HG03045 (cell line): ENCODE data around the gene SYNM.

Experiments used
- ATAC-seq: cut with Tn5 transposase; IDR thresholded peaks from one replicate; pipeline ENCODE4 v1.9.1; 2021; ENCODE audit warnings: mild to moderate bottlenecking, moderate library complexity; ENCODE audit not compliant: unreplicated experiment

Gene SYNM

DNA sequence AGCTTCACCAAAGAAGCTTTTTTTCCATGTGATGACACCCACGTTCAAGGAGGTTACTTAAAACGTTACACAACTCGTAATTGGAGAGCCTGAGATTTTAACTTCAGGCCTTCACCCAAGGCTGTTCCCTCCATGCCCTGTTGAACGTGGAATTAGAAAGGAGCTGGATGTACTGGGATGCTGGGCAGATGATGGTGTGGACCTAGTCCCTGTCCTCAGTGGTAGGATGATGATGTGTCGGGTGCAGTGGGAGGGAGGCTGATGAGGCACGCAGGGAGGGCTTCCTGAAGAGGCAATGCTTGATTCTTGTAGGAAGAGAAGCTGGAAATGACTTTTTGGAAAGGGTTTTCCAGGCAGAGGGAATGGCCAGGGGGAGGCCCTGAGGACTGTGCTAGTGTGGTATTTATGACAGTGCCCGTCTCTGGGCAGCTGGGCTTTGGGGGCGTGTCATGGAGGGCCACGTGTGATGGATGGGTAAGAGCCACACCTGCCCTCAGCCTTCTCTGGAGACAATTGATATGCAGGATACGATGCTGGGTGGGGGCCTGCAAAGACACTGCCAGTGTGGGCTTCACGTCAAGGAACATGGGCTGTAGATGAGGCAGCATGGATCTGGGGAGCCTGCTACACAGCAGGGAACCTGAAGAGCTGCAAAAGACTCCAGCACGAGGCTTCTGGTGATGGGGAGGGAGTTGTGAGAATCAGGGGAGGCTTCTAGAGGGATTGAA is 15.3 kb downstream of the SYNM start:
- ATAC-seq, result no peak

DNA sequence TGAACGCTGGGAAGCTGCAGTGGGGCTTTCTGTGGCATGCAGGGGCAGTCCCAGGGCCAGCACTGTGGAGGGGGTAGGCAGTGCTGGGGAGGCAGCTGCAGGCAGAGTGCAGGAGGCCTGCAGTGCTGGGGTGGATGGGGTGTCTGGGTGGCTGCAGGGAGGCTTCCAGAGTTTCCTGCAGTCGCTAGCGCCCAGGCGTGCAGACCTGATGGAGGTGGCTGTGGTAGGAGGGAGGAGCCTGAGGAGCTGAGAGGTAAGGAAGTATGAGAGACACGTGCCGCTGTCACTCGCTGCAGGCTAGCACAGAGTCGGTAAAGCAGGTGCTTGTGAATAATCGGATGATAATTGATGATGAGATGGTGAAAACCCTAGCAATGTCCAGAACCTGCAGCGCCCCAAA is 16.3 kb downstream of the SYNM start:
- no peak for ATAC-seq

DNA sequence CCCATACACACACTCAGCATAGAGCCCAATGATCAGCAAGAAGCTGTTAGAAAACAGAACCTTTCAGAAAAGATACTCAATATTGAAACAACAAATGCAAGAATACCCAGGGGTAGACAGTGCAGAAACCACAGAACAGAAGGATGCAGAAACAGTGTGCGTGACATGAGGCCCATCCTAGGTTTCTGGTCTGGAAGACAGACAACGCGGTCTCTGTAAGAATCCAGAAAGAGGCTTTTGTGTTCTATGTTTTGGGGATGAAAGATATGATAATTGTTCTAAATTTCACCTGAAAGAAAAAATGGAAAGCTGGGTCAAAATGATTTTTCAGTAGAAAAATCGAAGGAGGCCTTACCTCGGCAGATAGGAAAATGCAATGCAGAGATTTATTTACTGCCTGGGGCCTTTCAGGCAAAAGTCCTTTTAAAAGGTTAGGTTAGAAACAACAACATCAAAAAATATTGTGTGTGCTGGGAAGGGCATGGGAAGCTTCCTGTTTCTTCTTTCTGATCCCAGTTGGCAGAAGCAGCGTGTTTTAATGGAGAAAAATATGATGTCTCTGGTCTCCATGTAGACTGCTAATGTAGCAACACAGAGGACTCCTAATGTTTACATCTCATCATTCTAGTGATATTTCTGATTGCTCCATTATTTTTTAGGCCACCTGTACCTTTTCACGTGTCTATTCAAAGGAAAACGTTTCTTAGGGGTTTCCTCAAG is 17.0 kb downstream of the SYNM start:
- ATAC-seq, result no peak

DNA sequence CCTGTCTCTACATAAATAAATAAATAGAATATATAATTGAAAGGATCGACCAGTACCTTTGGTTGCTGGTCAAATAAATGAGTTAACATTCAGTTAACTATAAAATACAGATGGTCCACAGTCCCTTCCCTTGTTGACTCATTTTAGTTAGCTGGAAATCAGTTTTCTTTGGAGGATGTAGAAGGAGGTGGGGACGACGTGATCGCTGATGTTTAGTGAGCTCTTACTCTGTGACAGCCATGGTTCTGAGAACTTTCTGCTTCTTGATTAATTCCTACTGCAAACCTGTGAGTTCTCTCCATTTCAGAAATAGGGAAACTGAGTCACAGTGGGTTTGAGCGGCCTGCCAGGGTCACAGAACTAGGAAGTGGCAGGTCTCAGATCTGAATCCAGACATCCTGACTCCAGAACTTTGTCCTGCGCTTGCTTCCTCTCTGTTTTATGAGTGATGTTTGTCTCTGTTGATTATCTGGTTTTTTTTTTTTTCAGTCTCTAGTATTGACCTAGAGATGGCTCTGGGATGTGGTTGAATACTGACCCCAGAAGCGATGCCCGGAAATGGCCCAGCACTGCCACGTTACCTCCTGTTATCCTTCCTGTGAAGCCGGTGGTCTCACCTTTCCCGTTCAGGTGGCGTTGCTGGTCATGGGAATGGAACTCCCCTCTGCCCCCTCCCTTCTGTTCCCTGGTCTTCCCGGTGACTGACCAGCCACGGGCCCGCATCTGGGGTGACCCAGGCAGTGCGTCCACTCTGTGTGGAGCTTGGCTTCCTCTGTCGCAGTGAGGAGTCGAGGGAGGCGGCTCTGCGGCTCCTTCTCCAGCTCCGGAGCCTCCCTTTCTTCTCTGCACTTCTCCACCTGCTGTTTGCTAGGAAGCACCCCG is 18.2 kb downstream of the SYNM start:
- no peak for ATAC-seq

DNA sequence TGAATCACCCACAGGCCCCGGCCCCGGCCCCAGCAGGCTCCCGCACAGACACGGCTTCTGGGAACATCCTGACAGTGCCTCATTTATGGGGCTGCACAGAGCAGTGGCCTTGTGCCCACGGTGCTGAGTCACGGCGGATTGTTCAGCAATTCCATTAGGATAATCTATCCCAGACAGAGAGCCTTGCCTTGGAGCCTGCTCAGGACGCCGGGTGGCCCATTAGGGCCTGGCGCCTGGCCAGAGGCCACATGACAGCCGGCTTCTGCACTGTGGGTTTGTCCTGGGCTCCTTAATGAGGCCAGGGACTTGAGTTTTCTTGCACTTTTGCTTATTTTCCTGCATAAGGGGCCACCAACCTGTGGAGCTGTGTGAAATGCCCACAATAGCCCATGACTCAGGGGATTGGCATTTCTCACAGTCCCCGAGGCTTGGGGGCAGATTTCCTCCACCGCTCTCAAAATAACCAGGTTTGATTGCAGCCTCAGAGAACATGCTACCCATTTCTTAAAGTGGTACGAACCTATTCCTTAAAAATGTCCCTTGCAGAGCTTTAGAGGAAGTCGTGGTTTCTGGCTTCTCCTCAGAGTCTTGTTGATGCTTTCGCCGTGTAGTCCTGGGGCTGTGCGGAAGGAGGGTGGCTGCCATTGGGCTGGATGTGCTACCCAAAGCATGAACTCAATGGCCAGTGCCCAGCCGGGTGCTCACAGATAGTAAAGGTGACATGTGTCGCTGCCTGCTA is 19.0 kb downstream of the SYNM start:
- no peak for ATAC-seq

DNA sequence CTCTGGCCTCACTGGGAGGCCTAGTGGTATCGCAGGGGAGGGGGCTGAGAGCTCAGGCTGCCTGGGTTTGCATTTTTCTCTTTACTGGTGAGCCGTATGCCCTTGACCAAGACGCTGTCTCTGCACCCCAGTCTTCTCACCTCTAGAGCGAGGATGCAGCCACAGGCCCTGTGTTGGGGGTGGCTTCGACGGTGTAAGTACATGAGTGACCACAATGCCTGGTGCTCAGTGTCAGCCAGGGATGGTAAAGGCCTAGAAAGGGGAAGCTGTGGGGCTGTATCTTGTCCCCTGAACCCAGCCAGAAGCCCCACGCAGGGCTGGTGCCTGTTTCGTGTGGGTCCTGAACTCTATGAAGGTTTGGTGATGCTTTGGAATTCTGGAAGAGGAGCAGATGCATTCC is 19.8 kb downstream of the SYNM start:
- no peak for ATAC-seq

DNA sequence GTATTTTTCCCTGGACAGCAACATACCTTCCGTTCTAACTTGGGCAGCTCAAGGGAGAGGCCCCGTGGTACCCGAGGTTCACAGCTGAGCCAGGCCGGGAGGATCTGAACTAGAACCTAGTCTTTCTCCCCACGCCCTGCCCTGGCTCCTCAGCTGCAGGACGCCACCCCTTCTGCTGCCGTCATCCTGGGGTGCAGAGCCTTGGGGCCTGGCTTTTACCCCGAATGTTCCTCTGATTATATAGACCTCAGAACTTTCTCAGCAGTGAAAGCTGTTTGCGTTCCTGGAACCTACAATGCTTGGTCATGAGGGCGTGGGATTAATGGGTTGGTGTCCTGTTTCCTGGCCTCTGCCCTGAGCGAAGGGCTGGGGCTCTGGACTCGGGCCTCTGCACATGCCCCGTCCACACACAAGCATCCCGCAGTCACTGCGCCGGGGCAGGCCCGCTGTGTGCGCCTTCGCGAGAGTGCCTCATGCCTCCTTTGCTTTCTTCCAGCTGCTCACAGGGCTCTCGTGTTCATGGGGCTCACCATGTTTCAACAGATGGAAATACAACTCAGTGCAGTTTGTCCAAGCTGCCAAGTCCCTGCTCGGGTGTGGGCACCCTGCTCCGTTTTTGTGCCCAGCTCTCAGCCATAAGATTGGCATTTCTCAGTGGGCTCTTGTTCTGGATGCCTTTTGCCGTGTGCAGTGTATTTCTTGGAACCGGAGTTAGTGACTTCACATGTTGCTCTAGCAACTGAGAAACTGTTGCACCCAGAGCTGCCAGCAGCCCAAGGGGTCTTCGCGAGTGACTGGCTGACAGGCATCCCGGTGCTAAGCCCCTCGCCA is 20.4 kb downstream of the SYNM start:
- ATAC-seq, result no peak

DNA sequence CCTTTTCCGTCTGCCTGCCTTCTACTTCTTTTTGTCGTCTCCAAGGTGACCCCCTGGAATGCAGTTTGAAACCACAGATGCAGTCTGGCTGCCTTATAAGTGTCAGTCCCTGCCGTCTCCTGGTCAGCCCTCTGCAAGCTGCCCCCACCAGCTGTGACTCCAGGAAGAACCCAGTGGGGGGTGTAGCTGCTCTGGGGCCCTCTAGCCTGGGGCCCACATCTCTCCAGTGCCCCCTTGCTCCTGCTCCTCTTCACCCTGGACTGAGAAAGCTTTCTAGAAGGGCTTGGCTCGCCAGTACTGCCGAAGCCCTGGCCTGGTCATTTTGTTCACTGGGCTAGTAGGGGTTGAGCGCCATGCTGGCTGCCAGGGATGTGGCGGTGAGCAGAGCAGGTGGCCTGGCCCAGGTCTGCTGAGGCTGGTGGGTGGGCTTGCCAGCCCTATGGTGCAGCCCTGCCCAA is 21.3 kb downstream of the SYNM start:
- no peak for ATAC-seq

DNA sequence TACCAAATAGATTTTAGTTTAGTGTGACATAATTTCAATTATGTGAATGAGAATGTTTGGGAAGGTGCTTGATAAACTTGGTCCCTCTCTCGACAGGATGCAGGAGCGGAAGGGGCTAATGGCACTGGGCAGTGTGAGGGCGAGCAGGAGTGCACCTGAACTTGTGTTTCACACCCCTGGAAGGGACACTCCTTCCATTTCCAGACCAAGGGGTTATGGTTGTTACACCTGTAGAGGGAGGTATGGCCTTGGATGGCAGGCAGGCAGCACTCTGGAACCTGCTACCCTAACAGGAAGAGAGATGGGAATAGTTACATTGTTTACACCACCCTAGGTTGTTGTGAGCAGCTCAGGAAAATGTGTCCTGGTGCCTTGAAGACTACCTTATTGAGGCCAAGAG is 22.1 kb downstream of the SYNM start:
- ATAC-seq, result no peak

DNA sequence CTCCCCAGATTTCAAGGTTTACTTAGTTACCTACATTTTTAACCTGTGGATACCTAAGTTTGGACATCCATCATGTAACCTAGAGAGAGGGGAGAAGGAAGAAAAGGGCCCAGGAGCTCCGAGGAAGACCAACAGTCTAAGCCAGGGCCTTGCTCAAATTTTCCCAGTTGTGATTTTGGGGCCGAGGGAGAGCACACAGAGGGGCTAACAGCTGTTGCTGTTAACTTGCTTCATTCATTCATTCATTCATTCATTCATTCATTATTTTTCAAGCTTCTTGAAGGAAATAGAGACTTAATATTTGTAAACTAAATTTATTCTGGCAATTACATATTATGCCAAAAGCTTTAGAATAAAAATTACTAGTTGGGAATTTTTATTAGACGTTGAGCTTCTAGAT is 22.9 kb downstream of the SYNM start:
- no peak for ATAC-seq

DNA sequence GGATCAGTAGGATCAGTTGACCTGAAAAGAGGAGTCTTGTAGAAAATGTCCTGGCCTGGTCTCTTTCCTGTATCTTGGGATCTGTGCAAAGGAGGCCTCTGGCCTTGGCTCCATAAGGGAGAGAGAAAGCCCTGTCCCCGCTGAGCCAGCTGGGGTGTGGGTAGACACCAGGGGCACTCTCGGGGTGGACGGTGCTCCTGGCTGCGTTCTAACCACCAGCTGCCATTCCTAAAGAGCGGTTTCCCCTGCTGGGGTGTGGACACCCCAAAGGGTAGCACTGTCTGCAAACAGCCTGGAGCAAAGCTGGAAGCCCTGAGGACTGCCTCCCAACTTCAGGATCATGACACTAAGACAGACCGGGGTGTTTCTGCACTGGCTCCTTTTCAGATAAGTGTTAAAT is 23.5 kb downstream of the SYNM start:
- no peak for ATAC-seq

DNA sequence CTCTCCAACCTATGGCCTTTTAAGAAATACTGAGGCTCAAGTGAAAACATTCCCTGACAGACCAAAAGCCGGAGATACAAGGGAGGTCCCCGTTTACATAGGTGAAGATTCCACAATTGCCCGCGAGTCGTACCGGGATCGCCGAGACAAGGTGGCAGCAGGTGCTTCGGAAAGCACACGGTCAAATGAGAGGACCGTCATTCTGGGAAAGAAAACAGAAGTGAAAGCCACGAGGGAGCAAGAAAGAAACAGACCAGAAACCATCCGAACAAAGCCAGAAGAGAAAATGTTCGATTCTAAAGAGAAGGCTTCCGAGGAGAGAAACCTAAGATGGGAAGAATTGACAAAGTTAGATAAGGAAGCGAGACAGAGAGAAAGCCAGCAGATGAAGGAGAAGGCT is 24.8 kb downstream of the SYNM start:
- ATAC-seq, result no peak

DNA sequence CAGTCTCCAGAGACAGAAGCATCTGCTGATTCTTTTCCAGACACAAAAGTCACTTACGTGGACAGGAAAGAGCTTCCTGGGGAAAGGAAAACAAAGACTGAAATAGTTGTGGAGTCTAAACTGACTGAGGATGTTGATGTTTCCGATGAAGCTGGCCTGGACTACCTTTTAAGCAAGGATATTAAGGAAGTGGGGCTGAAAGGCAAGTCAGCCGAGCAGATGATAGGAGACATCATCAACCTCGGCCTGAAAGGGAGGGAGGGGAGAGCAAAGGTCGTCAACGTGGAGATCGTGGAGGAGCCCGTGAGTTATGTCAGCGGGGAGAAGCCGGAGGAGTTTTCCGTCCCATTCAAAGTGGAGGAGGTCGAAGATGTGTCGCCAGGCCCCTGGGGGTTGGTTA is 25.4 kb downstream of the SYNM start:
- ATAC-seq, result no peak

DNA sequence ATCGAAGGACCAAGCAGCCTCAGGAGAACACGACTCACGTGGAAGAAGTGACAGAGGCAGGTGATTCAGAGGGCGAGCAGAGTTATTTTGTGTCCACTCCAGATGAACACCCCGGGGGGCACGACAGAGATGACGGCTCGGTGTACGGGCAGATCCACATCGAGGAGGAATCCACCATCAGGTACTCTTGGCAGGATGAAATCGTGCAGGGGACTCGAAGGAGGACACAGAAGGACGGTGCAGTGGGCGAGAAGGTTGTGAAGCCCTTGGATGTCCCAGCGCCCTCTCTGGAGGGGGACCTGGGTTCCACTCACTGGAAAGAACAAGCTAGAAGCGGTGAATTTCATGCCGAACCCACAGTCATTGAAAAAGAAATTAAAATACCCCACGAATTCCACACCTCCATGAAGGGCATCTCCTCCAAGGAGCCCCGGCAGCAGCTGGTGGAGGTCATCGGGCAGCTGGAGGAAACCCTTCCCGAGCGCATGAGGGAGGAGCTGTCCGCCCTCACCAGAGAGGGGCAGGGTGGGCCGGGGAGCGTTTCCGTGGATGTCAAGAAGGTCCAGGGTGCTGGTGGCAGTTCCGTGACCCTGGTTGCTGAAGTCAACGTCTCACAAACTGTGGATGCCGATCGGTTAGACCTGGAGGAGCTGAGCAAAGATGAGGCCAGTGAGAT is 26.0 kb downstream of the SYNM start:
- ATAC-seq, result no peak

DNA sequence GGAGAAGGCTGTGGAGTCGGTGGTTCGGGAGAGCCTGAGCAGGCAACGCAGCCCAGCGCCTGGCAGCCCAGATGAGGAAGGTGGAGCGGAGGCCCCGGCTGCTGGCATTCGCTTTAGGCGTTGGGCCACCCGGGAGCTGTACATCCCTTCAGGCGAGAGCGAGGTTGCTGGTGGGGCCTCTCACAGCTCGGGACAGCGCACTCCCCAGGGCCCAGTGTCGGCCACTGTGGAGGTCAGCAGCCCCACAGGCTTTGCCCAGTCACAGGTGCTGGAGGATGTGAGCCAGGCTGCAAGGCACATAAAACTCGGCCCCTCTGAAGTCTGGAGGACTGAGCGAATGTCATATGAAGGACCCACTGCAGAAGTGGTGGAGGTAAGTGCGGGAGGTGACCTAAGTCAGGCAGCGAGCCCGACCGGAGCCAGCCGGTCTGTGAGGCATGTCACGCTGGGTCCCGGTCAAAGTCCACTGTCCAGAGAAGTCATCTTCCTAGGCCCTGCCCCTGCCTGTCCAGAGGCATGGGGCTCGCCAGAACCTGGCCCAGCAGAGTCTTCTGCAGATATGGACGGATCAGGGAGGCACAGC is 26.7 kb downstream of the SYNM start:
- ATAC-seq, result no peak

DNA sequence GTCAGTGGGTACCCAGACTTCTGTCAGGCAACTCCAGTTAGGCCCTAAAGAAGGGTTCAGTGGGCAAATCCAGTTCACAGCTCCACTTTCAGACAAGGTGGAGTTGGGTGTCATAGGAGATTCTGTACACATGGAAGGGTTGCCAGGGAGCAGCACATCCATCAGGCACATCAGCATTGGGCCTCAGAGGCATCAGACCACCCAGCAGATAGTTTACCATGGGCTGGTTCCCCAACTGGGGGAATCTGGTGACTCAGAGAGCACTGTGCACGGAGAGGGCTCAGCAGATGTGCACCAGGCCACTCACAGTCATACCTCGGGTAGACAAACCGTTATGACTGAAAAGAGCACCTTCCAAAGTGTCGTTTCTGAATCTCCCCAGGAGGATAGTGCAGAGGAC is 27.2 kb downstream of the SYNM start:
- no peak for ATAC-seq

DNA sequence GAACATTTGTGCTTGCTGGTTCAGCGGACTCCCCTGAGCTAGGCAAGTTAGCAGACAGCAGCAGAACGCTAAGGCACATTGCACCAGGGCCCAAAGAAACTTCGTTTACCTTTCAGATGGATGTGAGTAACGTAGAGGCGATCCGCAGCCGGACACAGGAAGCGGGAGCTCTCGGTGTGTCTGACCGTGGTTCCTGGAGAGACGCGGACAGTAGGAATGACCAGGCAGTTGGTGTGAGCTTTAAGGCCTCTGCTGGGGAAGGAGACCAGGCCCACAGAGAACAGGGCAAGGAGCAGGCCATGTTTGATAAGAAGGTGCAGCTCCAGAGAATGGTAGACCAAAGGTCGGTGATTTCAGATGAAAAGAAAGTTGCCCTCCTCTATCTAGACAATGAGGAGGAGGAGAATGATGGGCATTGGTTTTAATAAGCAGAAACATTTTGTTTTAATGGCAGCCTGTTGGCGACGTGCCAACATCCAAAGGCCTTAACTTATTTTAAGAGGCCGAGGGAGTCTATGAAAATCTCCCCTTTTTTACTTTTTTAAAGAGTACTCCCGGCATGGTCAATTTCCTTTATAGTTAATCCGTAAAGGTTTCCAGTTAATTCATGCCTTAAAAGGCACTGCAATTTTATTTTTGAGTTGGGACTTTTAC is 27.9 kb downstream of the SYNM start:
- ATAC-seq, result no peak

DNA sequence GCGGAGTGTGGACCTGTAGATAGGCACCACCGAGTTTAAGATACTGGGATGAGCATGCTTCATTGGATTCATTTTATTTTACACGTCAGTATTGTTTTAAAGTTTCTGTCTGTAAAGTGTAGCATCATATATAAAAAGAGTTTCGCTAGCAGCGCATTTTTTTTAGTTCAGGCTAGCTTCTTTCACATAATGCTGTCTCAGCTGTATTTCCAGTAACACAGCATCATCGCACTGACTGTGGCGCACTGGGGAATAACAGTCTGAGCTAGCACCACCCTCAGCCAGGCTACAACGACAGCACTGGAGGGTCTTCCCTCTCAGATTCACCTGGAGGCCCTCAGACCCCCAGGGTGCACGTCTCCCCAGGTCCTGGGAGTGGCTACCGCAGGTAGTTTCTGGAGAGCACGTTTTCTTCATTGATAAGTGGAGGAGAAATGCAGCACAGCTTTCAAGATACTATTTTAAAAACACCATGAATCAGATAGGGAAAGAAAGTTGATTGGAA is 29.5 kb downstream of the SYNM start:
- no peak for ATAC-seq
